GM19328 (cell line): Measurements from ENCODE around the gene FAM107A.

Source experiments
- ATAC-seq: cut with Tn5 transposase; IDR thresholded peaks from one replicate; pipeline ENCODE4 v1.9.1; 2021; ENCODE audit warnings: mild to moderate bottlenecking, moderate library complexity; ENCODE audit not compliant: unreplicated experiment

The FAM107A gene

GRCh38 chr3:58520403-58521335 lies 56.5 kb downstream of the FAM107A start:
- ATAC-seq: no peak

- no peak for ATAC-seq
These were observed 57.4 kb downstream of the FAM107A start for GRCh38 chr3:58519668-58520402.

GRCh38 chr3:58518291-58518789 lies 58.9 kb downstream of the FAM107A start:
- no peak for ATAC-seq

- no peak for ATAC-seq
These were observed 62.8 kb downstream of the FAM107A start for GRCh38 chr3:58514405-58514804.
